GM18499 (cell line): ENCODE measurements around the gene GM2A.
"Not testable (repeated sequence)": the region's sequence is repeated elsewhere in the genome, so short reads cannot be mapped to it uniquely, and the experiment has no call there.

Source experiments
- ATAC-seq: cut with Tn5 transposase; IDR thresholded peaks from one replicate; pipeline ENCODE4 v1.9.1; 2021; ENCODE audit warnings: moderate number of reproducible peaks; ENCODE audit not compliant: insufficient read depth, unreplicated experiment

Gene GM2A

GRCh38 chr5:151225475-151225874 is 27.5 kb upstream of the GM2A start:
- no peak for ATAC-seq

DNA sequence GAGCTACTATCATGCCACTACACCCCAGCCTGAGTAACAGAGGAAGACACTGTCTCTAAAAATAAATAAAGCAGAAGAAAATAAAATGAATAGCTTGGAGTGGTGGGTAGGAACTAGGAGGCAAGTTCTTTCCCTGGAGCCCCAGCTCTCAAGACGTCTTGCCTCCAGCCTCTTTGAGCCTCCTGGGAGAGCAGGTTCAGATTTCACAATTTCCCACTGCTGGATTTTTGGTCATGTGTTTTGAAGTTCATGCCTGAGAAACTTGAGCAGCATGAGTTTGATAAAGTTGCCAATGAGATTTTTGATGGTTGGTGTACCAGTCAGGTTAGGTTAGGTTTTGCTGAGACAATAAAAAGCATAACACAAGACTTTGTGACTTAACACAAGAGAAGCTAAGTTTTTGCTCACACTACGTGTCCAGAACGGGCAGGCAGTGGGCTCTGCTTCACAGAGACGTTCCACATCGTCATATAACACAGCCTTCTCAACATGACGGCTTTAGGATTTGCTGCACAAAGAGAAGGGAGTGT is 25.0 kb upstream of the GM2A start:
- ATAC-seq = no peak

DNA sequence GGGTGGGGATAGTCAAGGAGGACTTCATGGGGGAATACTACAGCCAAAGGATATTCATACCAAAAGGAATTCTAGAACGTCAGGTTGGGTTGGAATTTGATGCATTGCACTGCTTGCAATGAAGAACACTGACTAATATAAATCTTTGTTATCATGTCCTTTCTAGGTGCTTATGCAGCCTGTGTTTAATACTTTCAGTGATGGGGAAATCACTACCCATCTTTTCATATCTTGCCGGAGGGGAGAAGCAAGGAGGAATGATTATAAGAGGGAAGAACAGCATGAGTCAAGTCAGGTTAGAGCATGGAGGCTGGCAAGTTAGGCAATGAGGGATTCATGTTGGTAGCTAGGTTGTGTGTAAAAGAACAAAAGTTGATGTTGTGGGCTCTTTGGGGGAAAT is 24.0 kb upstream of the GM2A start:
- ATAC-seq = no peak

GRCh38 chr5:151230048-151230680 is 22.8 kb upstream of the GM2A start:
- ATAC-seq = no peak

- ATAC-seq = no peak
These were observed 21.6 kb upstream of the GM2A start for GRCh38 chr5:151231359-151231758.

- peak; percentile 59 for ATAC-seq
These were observed 19.3 kb upstream of the GM2A start for GRCh38 chr5:151233616-151234085.

- ATAC-seq = peak; percentile 61
These were observed 18.3 kb upstream of the GM2A start for GRCh38 chr5:151234476-151235238.

- ATAC-seq = not testable (repeated sequence)
These were observed 17.8 kb upstream of the GM2A start for GRCh38 chr5:151235239-151235571.

DNA sequence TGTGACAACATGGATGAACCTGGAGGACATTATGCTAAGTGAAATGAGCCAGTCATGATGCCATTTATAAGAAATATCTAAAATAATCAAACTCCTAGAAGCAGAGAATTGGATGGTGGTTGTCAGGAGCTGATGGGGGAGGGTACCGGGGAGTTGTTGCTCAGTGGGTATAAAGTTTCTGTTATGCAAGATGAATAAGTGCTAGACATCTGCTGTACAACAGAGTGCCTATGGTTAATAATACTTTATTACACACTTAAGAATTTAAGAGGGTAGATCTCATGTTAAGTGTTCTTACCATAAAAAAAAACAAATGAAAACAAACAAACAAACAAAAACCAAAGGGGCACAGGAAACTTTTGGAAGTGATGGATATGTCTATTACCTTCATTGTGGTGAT is 16.1 kb upstream of the GM2A start:
- ATAC-seq = no peak

GRCh38 chr5:151237685-151238084 is 15.3 kb upstream of the GM2A start:
- ATAC-seq = no peak

GRCh38 chr5:151238303-151238741 is 14.7 kb upstream of the GM2A start:
- no peak for ATAC-seq

DNA sequence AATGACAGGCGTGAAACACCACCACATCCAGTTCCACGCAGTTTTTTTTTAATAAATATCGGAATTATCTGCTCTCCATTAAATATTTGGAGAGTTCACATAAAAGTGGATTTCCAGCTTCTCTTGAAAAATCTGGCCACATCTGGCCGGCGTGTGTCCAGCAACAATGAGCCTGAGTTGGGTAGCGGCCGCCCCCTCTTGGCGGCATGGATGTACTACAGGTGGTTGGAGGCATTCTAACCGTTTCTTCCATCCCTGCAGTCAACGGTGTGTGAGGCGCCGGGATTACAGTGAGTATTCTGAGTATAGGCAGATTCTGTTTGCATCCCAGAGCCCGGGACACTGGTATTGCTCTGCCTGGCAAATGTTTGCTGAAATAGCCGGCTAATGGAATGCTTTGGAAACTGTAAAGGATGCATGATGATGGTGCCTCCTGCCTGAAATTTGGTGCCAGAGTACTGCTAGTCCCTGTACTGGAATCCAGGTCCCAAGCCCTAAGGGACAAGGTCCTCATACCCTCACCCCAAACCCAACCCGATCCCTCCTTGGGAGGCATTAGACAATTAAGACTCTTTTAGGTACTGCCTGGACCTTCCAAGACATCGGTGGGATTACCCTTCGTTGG is 13.6 kb upstream of the GM2A start:
- no peak for ATAC-seq

DNA sequence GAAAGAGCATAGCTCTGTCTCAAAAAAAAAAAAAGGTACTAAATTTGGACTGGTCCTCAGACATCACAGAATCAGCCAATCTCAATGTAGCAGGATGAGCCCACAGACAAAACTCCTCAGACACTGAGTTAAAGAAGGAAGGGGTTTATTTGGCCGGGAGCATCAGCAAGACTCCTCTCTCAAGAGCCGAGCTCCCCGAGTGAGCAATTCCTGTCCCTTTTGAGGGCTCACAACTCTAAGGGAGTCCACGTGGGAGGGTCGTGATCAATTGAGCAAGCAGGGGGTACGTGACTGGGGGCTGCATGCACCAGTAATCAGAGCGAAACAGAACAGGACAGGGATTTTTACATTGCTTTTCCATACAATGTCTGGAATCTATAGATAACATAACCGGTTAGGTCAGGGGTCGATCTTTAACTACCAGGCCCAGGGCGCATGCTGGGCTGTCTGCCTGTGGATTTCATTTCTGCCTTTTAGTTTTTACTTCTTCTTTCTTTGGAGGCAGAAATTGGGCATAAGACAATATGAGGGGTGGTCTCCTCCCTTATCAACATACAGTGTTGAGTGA is 12.6 kb upstream of the GM2A start:
- not testable (repeated sequence) for ATAC-seq

GRCh38 chr5:151240924-151241635 is 11.9 kb upstream of the GM2A start:
- ATAC-seq = no peak

- ATAC-seq = no peak
These were observed 9.9 kb upstream of the GM2A start for GRCh38 chr5:151243127-151243526.

DNA sequence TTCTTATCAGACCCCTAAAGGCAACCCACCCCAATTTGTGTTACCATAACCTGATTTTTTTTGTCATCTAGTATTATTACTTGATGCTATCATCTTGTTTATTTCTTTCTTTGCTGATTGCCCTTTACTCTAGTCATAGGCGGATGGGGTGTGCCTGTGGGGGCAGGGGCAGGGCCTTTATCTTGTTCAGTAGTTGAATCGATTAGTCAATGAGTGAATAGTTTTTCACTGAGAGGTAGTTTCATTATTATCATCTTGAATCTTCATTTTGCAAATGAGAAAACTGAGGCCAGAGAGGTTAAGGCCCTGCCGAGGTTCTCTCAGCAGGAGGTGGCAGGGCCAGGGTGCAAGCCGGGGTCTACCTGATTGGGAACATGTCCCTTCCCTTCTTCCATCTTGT is 9.4 kb upstream of the GM2A start:
- no peak for ATAC-seq

GRCh38 chr5:151244206-151244605 is 8.8 kb upstream of the GM2A start:
- ATAC-seq = no peak

DNA sequence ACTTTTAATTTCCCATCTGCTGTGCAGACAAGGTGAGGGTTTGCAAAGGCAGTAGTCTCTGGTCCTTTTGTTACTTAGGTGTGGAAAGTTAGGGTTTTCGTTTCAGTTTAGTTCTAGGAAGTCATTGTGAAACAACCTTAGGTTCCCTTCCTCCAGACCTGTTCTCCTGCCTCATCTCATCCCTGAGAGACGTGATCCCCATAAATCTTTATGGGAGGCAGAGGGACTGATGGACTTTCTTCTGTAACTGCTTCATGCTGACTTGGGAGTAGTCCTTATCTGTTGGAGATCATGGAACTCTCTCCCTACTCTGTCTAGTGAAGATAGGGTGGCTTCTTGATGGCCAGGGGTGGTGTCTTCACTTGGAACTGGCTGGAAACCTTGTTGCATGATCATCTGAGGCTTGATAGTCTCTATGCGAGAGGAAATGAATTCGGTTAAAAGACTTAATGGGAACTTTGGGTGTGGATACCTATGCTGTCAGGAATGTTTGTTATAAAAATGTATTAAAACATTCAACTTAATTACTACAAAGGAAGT is 7.2 kb upstream of the GM2A start:
- no peak for ATAC-seq

DNA sequence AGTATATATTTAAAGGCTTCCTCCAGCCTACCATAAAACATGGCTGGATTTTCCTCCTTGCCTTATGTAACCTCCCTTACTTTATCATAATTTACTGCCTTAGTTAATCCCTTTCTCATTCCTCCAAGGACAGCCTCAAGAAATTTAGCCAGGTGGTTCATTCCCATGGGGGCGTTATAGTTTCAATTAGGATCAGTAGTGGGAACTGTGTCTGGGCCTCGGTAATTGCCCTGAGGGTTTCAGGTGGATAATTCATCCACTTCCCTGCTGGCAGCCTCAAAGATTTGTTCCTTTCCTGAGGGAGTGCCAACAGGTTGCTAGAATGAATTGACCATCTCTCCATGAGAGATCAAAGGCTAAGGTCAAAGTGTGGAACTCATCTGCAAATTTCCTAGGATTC is 4.3 kb upstream of the GM2A start:
- ATAC-seq = no peak

DNA sequence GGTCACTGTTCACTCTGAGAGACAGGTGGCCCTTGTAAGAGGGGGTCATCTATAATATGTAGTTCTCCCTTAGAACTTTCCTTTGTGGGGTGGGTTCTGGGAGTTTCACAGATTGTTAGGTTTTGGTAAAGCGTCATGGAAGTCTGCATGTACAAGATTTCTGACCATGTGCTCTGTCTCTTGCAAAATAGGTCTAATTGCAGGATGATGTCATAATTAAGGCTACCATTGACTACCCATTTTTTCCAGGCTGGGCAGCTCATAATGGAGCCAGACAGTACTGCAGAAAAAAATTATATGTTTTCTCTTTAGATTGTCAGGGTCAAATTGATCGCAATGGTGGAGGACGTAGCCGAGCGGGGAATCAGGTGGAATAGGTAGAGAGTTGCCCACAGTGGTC is 3.7 kb upstream of the GM2A start:
- ATAC-seq = no peak
